ENCODE results near the gene ZNF787.

DNA sequence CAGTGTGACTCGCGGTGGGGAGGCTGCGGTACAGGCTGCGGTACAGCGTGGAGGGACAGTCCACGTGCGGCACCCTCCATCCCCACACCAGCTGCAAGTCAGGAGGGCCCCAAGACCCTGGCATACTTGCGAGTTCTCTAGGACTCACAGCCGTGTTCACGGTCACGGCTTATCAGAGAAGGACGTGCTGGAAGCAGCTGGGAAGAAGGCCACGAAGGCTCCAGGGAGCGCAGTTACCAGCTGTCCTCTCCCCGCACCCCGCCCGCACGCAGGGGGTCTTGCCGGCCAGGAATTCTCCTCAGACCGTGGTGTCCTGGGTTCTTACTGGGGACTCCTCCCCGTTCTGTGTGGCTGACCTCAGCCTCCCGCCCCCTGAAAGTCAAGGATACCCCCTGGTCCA is 26.2 kb upstream of the ZNF787 start:
- TF ChIP-seq, protein P1, sequence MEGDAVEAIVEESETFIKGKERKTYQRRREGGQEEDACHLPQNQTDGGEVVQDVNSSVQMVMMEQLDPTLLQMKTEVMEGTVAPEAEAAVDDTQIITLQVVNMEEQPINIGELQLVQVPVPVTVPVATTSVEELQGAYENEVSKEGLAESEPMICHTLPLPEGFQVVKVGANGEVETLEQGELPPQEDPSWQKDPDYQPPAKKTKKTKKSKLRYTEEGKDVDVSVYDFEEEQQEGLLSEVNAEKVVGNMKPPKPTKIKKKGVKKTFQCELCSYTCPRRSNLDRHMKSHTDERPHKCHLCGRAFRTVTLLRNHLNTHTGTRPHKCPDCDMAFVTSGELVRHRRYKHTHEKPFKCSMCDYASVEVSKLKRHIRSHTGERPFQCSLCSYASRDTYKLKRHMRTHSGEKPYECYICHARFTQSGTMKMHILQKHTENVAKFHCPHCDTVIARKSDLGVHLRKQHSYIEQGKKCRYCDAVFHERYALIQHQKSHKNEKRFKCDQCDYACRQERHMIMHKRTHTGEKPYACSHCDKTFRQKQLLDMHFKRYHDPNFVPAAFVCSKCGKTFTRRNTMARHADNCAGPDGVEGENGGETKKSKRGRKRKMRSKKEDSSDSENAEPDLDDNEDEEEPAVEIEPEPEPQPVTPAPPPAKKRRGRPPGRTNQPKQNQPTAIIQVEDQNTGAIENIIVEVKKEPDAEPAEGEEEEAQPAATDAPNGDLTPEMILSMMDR (IDR thresholded peaks at IDR 0.05; ENCODE audit: low read length): no peak
- no peak for TF ChIP-seq EZH2 (IDR thresholded peaks at IDR 0.05; ENCODE audit: borderline replicate concordance, low read length)

All from OCI-LY1 (cell line).